GM12865 (cell line): ENCODE measurements around the gene FHOD1.

Experiments
- DNase-seq: peaks from one replicate; pipeline ENCODE4 v3.0.0; 2010; ENCODE audit warnings: low read depth
- H3K4me3 ChIP-seq: 2 replicates; pipeline ENCODE4 v1.5.1; 2011; ENCODE audit warnings: mild to moderate bottlenecking, low read depth, low read length, control low read depth
- TF ChIP-seq, protein P1 (sequence below): IDR thresholded peaks from 2 replicates; pipeline ENCODE4 v1.5.1; 2011; ENCODE audit warnings: low read length, control low read depth, low read depth, inconsistent platforms; ENCODE audit not compliant: insufficient read depth; ENCODE audit errors: missing control alignments

The FHOD1 gene

DNA sequence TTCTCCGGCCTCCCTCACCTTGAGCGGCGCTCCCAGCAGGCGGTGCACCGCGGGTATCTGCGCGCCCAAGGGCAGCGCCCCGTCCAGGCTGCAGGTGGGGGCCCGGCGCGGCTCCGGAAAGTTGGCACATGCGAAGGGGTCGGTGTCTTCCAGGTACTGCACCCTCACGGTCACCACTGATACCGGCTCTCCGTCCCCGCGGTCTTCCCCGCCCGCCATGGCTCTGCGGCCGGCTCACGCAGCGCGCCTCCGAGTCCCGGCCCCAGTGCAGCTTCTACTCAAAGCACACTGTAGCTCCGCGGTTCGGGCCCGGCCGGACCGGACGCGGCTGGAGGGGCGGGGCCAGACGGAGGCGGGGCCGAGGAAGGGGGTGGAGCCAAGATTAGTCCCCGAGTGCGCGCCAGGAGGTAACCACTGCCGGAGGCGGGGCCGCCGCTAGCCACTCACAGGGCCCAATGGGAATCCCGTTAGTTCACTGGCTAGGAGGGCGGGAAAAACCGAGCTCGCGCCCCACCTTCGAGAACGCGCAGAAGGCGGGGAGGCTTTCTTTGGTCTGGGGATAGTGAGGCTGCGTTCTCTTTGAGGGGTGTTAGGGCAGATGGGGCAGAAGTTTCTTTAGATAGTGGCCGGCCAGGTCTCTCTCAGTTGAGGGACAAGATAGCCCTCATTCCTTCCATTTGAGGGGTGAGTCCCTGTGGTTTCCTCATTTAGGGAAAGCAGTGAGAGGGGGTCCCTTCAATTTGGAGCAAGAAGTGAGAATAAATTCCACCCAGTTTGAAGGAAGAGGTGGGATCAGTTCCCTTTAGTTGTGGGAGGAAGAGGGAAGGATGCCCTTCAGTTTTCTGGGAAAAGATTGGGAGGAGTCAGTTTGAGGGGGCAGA lies at the start of gene FHOD1:
Gene FHOD1 (minus strand): TSS at position 290 of the 881 bp plus-strand sequence. CDS start 71 bp downstream, at position 219.
- H3K4me3 ChIP-seq, result peak within 1 kb of the TSS; percentile 86
- peak; percentile 98 for DNase-seq
- TF ChIP-seq, protein P1, sequence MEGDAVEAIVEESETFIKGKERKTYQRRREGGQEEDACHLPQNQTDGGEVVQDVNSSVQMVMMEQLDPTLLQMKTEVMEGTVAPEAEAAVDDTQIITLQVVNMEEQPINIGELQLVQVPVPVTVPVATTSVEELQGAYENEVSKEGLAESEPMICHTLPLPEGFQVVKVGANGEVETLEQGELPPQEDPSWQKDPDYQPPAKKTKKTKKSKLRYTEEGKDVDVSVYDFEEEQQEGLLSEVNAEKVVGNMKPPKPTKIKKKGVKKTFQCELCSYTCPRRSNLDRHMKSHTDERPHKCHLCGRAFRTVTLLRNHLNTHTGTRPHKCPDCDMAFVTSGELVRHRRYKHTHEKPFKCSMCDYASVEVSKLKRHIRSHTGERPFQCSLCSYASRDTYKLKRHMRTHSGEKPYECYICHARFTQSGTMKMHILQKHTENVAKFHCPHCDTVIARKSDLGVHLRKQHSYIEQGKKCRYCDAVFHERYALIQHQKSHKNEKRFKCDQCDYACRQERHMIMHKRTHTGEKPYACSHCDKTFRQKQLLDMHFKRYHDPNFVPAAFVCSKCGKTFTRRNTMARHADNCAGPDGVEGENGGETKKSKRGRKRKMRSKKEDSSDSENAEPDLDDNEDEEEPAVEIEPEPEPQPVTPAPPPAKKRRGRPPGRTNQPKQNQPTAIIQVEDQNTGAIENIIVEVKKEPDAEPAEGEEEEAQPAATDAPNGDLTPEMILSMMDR, result no peak

DNA sequence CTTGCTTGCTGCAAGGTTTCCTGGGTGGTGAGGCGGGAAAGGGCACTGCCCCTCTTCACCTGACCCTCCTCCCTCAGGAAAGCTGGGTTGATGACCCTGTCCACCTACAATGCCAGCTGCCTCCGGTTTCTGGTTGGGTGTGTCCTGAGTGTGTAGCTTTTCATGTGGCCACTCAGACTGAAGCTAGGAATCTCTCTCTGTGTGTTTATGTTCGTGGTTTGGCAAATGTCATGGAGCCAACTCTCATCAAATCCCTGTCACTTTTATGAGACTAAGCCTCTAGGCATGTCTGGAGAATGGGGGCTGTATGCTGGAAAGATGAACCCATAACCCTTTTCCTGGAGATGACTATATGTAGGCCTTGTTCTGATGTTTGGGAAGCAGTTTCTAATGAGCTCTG lies 49.1 kb upstream of the FHOD1 start:
- DNase-seq, result no peak
- TF ChIP-seq, protein P1, result no peak
- no peak overlapping the region for H3K4me3 ChIP-seq

DNA sequence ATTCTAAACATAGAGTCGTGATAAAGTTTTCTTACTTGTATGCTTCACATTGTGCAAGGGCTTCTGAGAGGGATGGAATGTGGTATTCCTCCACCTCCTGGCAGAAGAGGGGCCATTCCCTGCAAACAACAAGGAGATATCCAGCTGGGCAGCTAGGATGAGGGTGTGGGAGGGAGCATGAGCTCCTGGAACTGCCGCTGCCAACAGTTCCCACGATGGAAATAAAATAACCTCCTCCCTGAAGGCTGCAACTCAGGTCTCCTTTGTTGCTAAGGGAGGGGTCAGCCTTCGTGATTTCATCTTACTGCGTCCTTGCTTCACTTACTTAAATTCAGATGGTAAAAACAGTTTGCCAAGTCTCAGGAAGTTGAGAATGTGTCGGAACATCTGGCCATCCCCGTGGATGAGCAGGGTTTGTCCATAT lies 47.7 kb upstream of the FHOD1 start:
- no peak overlapping the region for H3K4me3 ChIP-seq
- TF ChIP-seq, protein P1, result no peak
- DNase-seq, result no peak

DNA sequence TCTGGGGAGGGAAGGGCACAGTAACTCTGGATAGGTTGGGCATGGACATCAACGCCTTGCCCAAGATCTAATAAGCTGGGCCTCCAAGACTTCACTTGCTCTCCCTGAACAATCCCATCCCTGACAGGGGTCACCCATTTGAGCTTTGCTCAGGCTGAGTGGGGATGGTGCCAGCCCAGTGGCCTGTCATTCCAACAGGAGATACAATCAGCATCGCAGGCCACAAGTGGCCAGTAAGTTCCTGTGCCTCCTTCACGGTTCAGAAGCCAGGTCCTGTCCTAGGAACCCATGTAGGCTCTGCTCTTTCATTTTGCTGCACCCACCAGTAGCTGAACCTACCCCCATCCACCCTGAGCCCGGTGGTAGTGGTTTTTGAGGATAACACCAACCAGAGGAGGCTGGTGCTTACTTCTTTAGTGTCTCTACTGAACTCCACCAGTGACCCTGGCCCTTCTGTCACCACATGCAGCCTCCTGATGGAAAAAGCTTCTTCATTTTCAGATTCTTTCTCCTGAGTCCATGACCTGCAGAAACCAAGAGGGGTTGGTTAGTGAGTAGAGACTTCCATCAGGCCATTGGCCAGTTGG lies 47.0 kb upstream of the FHOD1 start:
- TF ChIP-seq, protein P1, result no peak
- no peak for DNase-seq
- H3K4me3 ChIP-seq, result no peak overlapping the region

DNA sequence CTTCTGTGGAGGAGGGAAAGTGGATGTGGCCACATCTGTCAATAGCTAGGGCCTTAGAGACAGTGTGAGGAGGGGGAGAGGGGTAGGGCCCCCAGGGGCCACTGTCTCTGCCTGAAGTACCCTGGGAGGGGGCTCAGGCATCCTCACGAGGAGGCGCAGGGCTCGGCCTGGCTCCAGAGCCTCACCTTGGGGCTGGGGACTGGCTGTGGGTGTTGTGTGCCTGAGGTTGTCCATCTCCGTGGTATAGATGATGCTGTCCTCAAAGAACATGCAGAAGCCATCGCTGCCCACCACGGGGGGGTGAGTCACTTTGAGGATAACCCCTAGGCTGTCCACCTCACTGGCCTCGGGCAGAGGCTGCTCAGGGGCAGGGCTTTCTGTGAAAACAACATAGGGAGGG lies 44.2 kb upstream of the FHOD1 start:
- TF ChIP-seq, protein P1, result no peak
- H3K4me3 ChIP-seq, result no peak overlapping the region
- DNase-seq, result no peak

DNA sequence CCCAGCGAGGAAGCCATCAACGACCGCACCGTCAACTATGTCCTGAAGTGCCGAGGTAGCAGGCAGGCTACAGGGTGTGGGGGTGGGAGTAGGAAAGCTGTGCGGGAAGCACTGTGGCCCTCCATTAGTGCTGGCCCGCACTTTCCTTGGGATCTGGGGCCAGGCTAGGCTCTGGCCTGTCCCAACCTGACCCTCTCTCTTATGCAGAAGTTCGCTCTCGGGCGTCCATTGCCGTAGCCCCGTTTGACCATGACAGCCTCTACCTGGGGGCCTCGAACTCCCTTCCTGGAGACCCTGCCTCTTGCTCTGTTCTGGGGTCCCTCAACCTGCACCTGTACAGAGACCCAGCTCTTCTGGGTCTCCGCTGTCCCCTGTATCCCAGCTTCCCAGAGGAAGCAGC lies 40.7 kb upstream of the FHOD1 start:
- TF ChIP-seq, protein P1, result no peak
- no peak overlapping the region for H3K4me3 ChIP-seq
- DNase-seq, result no peak
